BE2C (cell line): ENCODE results near the gene ICAM1.
A peak's percentile ranks its signal among the peaks of the same experiment; 100 is the strongest.

Source experiments
- DNase-seq: peaks from one replicate; pipeline ENCODE4 v3.0.0-alpha.2; 2020
- H3K27me3 ChIP-seq: fragments of 250-450 bp; sonication (Bioruptor Pico); 2 replicates; pipeline ENCODE4 v1.5.1; 2020; ENCODE audit warnings: mild to moderate bottlenecking
- H3K36me3 ChIP-seq: fragments of 250-450 bp; sonication (Bioruptor Pico); 2 replicates; pipeline ENCODE4 v1.5.1; 2020; ENCODE audit warnings: mild to moderate bottlenecking
- H3K4me1 ChIP-seq: fragments of 250-450 bp; sonication (Bioruptor Pico); 2 replicates; pipeline ENCODE4 v1.5.1; 2020
- H3K4me3 ChIP-seq: 2 replicates; pipeline ENCODE4 v1.5.1; 2011; ENCODE audit warnings: low read depth, low read length
- H3K9me3 ChIP-seq: fragments of 250-450 bp; sonication (Bioruptor Pico); 2 replicates; pipeline ENCODE4 v1.5.1; 2020
- TF ChIP-seq, protein P1 (sequence below): IDR thresholded peaks from 2 replicates; pipeline ENCODE4 v1.5.1; 2012; ENCODE audit warnings: mild to moderate bottlenecking, low read depth, low read length

The ICAM1 gene

DNA sequence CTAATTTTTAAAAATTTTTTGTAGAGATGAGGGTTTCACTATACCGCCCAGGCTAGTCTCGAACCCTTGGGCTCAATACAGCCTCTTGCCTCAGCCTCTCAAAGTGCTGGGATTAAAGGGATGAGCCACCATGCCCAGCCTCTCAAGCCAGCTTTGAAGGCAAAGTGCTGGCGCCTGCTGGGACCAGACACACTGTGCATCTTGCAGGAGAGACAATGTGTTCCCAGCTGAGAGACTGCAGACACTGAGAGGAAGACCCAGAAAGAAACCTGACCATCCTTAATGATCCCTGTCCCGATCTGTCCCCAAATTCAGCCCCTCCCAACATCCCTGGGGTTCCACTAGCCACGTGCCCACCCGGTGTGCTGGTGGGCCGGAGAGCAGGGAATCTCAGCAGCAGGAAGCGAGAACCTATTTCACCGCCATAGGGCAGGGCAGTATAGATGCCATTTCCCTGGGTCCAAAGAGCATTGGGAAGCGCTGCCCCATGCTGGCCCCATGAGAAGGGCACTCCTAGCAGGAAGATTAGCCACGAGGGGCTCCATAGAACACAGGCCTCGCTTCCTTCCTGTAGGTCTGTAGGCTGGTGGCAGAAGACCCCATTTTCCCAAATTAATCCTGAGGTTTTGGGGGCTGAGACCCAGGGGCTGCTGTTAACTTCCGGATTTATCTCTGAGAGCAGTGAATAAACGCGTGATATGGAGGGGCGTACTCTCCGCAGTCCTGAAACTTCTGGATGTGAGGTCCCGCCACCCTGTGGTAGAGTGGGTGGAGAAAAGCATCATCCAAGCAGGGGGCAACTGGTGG lies 61.4 kb downstream of the ICAM1 start:
- H3K4me1 ChIP-seq = no peaks in the 10 kb centered on the region
- peak overlapping the region; percentile 71 for H3K4me3 ChIP-seq
- TF ChIP-seq, protein P1, sequence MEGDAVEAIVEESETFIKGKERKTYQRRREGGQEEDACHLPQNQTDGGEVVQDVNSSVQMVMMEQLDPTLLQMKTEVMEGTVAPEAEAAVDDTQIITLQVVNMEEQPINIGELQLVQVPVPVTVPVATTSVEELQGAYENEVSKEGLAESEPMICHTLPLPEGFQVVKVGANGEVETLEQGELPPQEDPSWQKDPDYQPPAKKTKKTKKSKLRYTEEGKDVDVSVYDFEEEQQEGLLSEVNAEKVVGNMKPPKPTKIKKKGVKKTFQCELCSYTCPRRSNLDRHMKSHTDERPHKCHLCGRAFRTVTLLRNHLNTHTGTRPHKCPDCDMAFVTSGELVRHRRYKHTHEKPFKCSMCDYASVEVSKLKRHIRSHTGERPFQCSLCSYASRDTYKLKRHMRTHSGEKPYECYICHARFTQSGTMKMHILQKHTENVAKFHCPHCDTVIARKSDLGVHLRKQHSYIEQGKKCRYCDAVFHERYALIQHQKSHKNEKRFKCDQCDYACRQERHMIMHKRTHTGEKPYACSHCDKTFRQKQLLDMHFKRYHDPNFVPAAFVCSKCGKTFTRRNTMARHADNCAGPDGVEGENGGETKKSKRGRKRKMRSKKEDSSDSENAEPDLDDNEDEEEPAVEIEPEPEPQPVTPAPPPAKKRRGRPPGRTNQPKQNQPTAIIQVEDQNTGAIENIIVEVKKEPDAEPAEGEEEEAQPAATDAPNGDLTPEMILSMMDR = peak; percentile 24; the same call in 1 of the 2 replicates
- peaks cover 44% of the 10 kb centered on the region for H3K36me3 ChIP-seq
- no peak for DNase-seq
- H3K9me3 ChIP-seq = no peaks in the 10 kb centered on the region
- H3K27me3 ChIP-seq = no peaks in the 10 kb centered on the region

DNA sequence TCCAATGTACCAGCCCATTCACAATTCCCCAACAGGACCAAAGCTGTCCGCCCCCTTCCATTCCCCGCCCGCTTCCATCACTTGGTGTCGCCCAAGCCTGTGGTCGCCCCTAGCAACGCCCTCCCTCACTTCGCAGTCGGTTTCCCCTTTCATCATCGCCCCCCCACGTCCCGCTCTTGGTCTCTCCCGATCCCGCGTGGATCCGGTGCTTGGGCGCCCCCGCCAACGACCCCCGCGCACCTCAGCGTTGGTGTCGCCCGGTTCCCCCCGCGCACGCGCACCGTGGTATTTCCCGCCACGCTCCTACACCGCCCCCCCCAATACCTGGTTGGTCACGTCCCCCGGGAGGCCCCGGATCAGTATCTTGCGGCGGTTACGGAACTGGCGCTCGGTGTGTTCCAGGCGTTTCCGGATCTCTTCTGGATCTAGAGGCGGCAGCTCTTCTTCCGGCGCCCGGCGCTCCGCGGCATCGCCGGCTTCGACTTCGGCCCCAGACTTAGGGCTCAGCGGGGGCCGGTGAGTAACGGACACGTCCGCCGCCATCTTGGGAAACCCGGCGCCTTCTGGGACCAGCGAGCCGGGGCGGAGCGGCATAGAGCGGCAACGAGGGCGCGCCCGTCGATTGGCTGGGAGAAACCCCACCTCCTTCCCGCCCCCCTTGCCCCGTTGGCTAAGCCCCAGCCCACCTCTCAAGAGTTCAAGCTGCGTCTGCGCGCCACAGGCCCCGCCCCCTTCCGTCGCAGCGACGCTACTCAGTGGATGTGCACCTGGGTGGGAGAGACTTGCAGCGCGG lies 62.2 kb downstream of the ICAM1 start, which contains the start of gene RAVER1:
Gene RAVER1, minus strand, starts transcription at position 565 of the 793 bp plus-strand sequence. Its CDS starts 22 bp downstream, at position 543.
- H3K36me3 ChIP-seq = peaks cover 36% of the 10 kb centered on the region
- no peaks in the 10 kb centered on the region for H3K27me3 ChIP-seq
- no peaks in the 10 kb centered on the region for H3K9me3 ChIP-seq
- no peaks in the 10 kb centered on the region for H3K4me1 ChIP-seq
- DNase-seq = peak; percentile 99
- peak within 1 kb of the TSS; percentile 71 for H3K4me3 ChIP-seq
- TF ChIP-seq, protein P1 = no peak

DNA sequence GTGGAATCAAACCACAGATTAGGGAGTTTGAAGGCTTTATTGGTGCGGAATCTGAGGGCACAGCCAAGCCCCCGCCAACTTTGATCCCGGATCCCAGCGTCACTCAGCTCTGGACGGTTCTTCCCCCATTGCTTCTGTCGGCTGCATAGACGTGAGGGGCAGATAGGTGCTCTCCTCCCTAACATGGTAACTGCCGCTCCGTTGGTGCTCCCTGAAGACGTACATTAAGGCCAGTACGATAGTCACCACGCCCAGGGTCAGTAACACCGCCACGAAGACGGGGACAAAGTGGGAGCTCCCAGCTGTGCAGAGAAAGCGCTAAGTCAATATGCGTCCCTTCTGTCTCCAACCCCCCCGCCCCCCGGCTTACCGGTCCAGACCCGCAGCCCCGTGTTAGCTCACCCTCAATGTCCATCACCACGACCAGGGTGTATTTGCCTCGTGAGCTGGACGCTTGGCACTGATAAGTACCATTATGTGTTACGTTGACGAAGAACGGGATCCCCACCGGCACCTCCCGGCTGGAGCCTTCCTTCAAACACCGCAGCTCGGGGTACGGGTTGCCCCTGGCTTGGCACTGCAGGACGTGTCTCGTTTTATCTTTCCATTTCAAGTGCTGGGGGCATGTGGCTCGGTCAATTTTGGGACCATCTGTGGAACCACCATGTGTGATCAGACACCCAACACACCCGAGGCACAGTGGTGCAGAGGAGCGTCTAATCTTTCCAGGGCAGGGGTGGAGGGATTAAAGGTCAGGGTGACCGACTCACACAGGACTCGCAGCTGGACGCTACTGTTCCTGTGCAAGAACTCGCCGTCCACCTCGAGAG lies 63.1 kb downstream of the ICAM1 start:
- DNase-seq = no peak
- Histone ChIP-seq H3K9me3 (no peaks in the 10 kb centered on the region), H3K27me3 (no peaks in the 10 kb centered on the region), H3K4me1 (no peaks in the 10 kb centered on the region), H3K36me3 (peaks cover 28% of the 10 kb centered on the region), H3K4me3 (peak overlapping the region; percentile 71)
- TF ChIP-seq, protein P1 = no peak

DNA sequence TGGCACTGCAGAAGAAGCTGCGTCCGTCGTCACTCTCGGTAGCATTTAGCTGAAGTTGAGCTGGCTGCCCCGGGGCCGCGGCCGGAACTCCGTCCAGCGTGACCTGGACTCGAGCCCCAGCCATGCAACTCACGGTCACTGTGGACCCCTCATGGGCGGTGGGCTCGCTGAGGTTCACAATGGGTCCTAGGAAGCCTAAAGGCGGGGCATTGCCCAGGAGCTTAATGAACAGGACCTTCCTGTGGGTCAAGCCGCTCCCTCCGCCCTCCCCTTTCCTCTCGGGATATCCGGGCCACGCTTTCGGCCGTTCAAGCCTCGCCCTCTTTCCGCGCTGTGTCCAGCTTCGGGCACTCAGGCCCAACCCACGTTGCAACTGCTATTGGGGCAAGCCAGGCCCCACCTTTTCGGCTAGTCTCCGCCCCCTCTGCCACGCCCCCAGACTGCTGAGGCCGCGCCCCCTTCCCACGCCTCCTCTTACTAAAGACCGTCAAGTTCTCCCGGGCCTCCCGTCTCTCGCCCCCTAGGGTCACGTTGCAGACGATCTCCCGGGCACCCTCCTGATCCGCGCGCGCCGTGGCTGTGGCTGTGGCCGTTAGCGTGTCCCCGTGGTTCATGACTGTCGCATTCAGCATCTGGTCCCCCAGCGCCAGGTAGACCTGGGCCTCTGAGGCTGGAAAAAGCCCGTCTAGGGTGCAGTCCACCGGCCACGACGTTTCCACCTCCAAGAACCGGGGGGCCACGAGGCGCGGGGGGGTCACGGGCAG lies 63.9 kb downstream of the ICAM1 start:
- TF ChIP-seq, protein P1 = peak; percentile 28; the same call in 1 of the 2 replicates
- Histone ChIP-seq H3K27me3 (no peaks in the 10 kb centered on the region), H3K36me3 (peaks cover 20% of the 10 kb centered on the region), H3K4me3 (peak overlapping the region; percentile 71), H3K4me1 (no peaks in the 10 kb centered on the region), H3K9me3 (no peaks in the 10 kb centered on the region)
- peak; percentile 96 for DNase-seq

DNA sequence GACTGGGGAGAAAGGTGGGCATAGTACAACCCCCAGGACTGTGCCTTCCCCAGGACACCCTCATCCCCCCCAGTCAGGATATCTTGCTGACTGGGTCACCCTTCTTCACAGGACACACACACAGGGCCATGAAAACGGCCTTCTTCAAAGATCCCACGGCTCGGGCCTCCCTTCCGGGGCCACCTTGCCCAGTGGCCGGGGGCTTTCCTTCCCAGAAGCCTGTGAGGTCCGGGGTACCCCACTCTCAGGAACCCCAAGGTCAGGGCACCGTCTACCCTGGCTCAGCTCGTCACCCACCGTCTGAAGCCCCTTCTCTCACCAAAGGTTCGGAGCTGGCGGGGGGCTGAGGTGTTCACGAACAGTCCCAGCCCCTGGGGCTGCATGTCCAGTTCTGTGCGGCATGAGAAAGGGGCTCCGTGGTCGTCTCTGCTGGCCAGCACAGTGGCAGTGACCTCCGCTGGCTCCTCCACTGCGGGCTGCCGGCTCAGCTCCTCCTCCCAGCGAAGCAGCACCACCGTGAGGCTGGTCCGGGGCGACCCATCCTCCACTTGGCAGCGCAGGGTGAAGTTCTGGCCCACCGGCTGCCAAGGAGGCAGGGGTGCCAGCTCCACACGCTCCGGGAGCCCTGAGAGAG lies 64.5 kb downstream of the ICAM1 start:
- no peaks in the 10 kb centered on the region for H3K27me3 ChIP-seq
- peaks cover 13% of the 10 kb centered on the region for H3K36me3 ChIP-seq
- no peaks in the 10 kb centered on the region for H3K9me3 ChIP-seq
- TF ChIP-seq, protein P1 = no peak
- H3K4me1 ChIP-seq = no peaks in the 10 kb centered on the region
- DNase-seq = no peak
- no peak overlapping the region; the same call in 1 of the 2 replicates for H3K4me3 ChIP-seq
